ENCODE data around the gene BTN1A1. TPM values are rescaled to one million over a fixed set of nuclear protein-coding genes. Genes with fewer than 3 reads are reported as not detected.

The BTN1A1 gene
- total and polyA plus RNA-seq, 2 donors (not counting 1 experiment from before 2014, with no cell fraction given) = 0.42 to 0.74 TPM

GRCh38 chr6:26526928-26527327 lies 26.8 kb downstream of the BTN1A1 start:
- no peak for TF ChIP-seq EZH2 (IDR thresholded peaks at IDR 0.05; ENCODE audit: borderline replicate concordance, insufficient read depth, low read depth, low read length, poor library complexity, severe bottlenecking)
- TF ChIP-seq, protein P1, sequence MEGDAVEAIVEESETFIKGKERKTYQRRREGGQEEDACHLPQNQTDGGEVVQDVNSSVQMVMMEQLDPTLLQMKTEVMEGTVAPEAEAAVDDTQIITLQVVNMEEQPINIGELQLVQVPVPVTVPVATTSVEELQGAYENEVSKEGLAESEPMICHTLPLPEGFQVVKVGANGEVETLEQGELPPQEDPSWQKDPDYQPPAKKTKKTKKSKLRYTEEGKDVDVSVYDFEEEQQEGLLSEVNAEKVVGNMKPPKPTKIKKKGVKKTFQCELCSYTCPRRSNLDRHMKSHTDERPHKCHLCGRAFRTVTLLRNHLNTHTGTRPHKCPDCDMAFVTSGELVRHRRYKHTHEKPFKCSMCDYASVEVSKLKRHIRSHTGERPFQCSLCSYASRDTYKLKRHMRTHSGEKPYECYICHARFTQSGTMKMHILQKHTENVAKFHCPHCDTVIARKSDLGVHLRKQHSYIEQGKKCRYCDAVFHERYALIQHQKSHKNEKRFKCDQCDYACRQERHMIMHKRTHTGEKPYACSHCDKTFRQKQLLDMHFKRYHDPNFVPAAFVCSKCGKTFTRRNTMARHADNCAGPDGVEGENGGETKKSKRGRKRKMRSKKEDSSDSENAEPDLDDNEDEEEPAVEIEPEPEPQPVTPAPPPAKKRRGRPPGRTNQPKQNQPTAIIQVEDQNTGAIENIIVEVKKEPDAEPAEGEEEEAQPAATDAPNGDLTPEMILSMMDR (IDR thresholded peaks at IDR 0.05) = no peak
- H3K27ac Mint-ChIP-seq = no peak overlapping the region
- ChIA-PET POLR2A (interaction anchor here (1.0 kb wide), 1 partner anchor 11 kb away, joined by 3 read pairs; the partner anchor contains the start of gene HMGN4), CTCF (no interaction called here)
- no peaks in the 10 kb centered on the region for H3K36me3 ChIP-seq (replicated peaks in 1 of 2; ENCODE audit: control extremely low read depth in 1 of 2, control insufficient read depth in 1 of 2, extremely low read depth in 1 of 2, insufficient read depth in 2 of 2, low read length in 1 of 2)
- H3K27ac ChIP-seq (ENCODE audit: low read length in 2 of 2) = no peak overlapping the region
- no peaks in the 10 kb centered on the region for H3K27me3 Mint-ChIP-seq
- H3K9ac ChIP-seq (ENCODE audit: low read length) = no peak overlapping the region
- H3K4me3 Mint-ChIP-seq = no peak overlapping the region
- no peaks in the 10 kb centered on the region for H3K9me3 Mint-ChIP-seq (ENCODE audit: insufficient read depth)
- no peaks in the 10 kb centered on the region for H3K27me3 ChIP-seq (replicated peaks in 1 of 4; ENCODE audit: control extremely low read depth in 1 of 4, control insufficient read depth in 3 of 4, insufficient read depth in 4 of 4, low read length in 3 of 4)
- WGBS (ENCODE audit: insufficient coverage) = no CpG with 5 or more reads among the region's 1 CpG
- no peak for DNase-seq
- H2AFZ ChIP-seq (ENCODE audit: insufficient read depth, low read depth, low read length, poor library complexity, severe bottlenecking) = no peak overlapping the region
- peaks cover 15% of the 10 kb centered on the region for H3K79me2 ChIP-seq (ENCODE audit: control insufficient read depth, insufficient read depth, low read length)
- peaks cover 9 to 12% of the 10 kb centered on the region in 2 donors for H3K4me1 ChIP-seq (ENCODE audit: control insufficient read depth in 2 of 2, insufficient read depth in 2 of 2, low read length in 2 of 2)
- no peaks in the 10 kb centered on the region for H3K9me3 ChIP-seq (ENCODE audit: control extremely low read depth in 1 of 3, control insufficient read depth in 2 of 3, insufficient read depth in 1 of 3, low read length in 2 of 3)
- no peak overlapping the region for H3K4me3 ChIP-seq (ENCODE audit: control extremely low read depth in 1 of 5, extremely low read depth in 1 of 5, insufficient read depth in 1 of 5, low read depth in 2 of 5, low read length in 4 of 5)
- H3K4me1 Mint-ChIP-seq = peaks cover 35% of the 10 kb centered on the region
- intact Hi-C loops (cut with micrococcal nuclease) = no loop called here
- H4K20me1 ChIP-seq (ENCODE audit: control insufficient read depth, insufficient read depth, low read length, poor library complexity, severe bottlenecking) = no peaks in the 10 kb centered on the region
- no peak for ATAC-seq (ENCODE audit: low read depth)
- no peak overlapping the region for H3K4me2 ChIP-seq (replicated peaks; ENCODE audit: low read depth, low read length, poor library complexity, severe bottlenecking)

- Mint-ChIP-seq H3K4me3 (no peak overlapping the region), H3K4me1 (peaks cover 35% of the 10 kb centered on the region), H3K27ac (no peak overlapping the region), H3K9me3 (ENCODE audit: insufficient read depth) (no peaks in the 10 kb centered on the region), H3K27me3 (no peaks in the 10 kb centered on the region)
- Histone ChIP-seq H3K79me2 (ENCODE audit: control insufficient read depth, insufficient read depth, low read length) (peaks cover 5% of the 10 kb centered on the region), H3K4me1 (ENCODE audit: control insufficient read depth in 2 of 2, insufficient read depth in 2 of 2, low read length in 2 of 2) (peaks cover 12 to 13% of the 10 kb centered on the region in 2 donors), H3K9me3 (ENCODE audit: control extremely low read depth in 1 of 3, control insufficient read depth in 2 of 3, insufficient read depth in 1 of 3, low read length in 2 of 3) (no peaks in the 10 kb centered on the region), H3K36me3 (replicated peaks in 1 of 2; ENCODE audit: control extremely low read depth in 1 of 2, control insufficient read depth in 1 of 2, extremely low read depth in 1 of 2, insufficient read depth in 2 of 2, low read length in 1 of 2) (no peaks in the 10 kb centered on the region), H2AFZ (ENCODE audit: insufficient read depth, low read depth, low read length, poor library complexity, severe bottlenecking) (no peak overlapping the region), H3K4me2 (replicated peaks; ENCODE audit: low read depth, low read length, poor library complexity, severe bottlenecking) (no peak overlapping the region), H3K4me3 (ENCODE audit: control extremely low read depth in 1 of 5, extremely low read depth in 1 of 5, insufficient read depth in 1 of 5, low read depth in 2 of 5, low read length in 4 of 5) (no peak overlapping the region), H3K27ac (ENCODE audit: low read length in 2 of 2) (no peak overlapping the region), H3K27me3 (replicated peaks in 1 of 4; ENCODE audit: control extremely low read depth in 1 of 4, control insufficient read depth in 3 of 4, insufficient read depth in 4 of 4, low read length in 3 of 4) (no peaks in the 10 kb centered on the region), H3K9ac (ENCODE audit: low read length) (no peak overlapping the region), H4K20me1 (ENCODE audit: control insufficient read depth, insufficient read depth, low read length, poor library complexity, severe bottlenecking) (no peaks in the 10 kb centered on the region)
- WGBS (ENCODE audit: insufficient coverage) = 95% methylated on average over 2 of the region's 2 CpGs
- DNase-seq (no peak), ATAC-seq (ENCODE audit: low read depth) (no peak)
- POLR2A ChIA-PET = interaction anchor here (0.6 kb wide), 1 partner anchor 130 kb away, joined by 4 read pairs; no protein-coding TSS in a partner anchor
- intact Hi-C loops (cut with micrococcal nuclease) = no loop called here
- CTCF ChIA-PET = no interaction called here
- no peak for TF ChIP-seq EZH2 (IDR thresholded peaks at IDR 0.05; ENCODE audit: borderline replicate concordance, insufficient read depth, low read depth, low read length, poor library complexity, severe bottlenecking)
- TF ChIP-seq, protein P1 (IDR thresholded peaks at IDR 0.05) = no peak
Observed at GRCh38 chr6:26530203-26530602, 30.1 kb downstream of the BTN1A1 start.

All from B cell (primary cell).